H1 (cell line): ENCODE data around the gene DPYD. TPM values are rescaled to one million over a fixed set of nuclear protein-coding genes. Genes with fewer than 3 reads are reported as not detected.

ENCODE experiments used
- CTCF ChIA-PET: fragments of 300-600 bp; sonication (Branson Sonifier 250); formaldehyde crosslinking; loops from one replicate; lab custom pipeline; 2021; ENCODE audit not compliant: partially characterized antibody; lab: Charles Lee
- POLR2A ChIA-PET: fragments of 300-600 bp; sonication (Branson Sonifier 250); formaldehyde crosslinking; loops from one replicate; lab custom pipeline; 2021; ENCODE audit warnings: inconsistent platforms; ENCODE audit not compliant: partially characterized antibody; lab: Charles Lee
- DNase-seq, 2 experiments: peaks; one replicate each; pipeline versions ENCODE4 v3.0.0 to v3.0.0-alpha.2; 2010 to 2022; ENCODE audit warnings: low spot score in 2 of 2, low read depth in 1 of 2, mixed read lengths in 1 of 2
- FAIRE-seq: peaks from 2 replicates; lab custom pipeline; 2011; peaks lifted over from hg19 to GRCh38; lab: Jason Lieb, UNC
- H2AFZ ChIP-seq: 2 replicates; pipeline ENCODE4 v1.8.1; 2012; ENCODE audit warnings: low read length, inconsistent platforms
- H2AK5ac ChIP-seq: 2 replicates; pipeline ENCODE4 v1.6.1; 2013; ENCODE audit warnings: low read depth, low read length
- H2BK120ac ChIP-seq: replicated peaks from 2 replicates; pipeline ENCODE3; 2013; ENCODE audit warnings: low read depth, low read length, inconsistent platforms
- H2BK12ac ChIP-seq: 2 replicates; pipeline ENCODE4 v1.6.1; 2013; ENCODE audit warnings: low read depth, low read length
- H2BK15ac ChIP-seq: 2 replicates; pipeline ENCODE4 v1.6.1; 2013; ENCODE audit warnings: low read length
- H2BK20ac ChIP-seq: 2 replicates; pipeline ENCODE4 v1.6.1; 2013; ENCODE audit warnings: low read length
- H2BK5ac ChIP-seq: 2 replicates; pipeline ENCODE4 v1.6.1; 2013; ENCODE audit warnings: low read depth, low read length
- H3K14ac ChIP-seq: 2 replicates; pipeline ENCODE4 v1.6.1; 2013; ENCODE audit warnings: inconsistent platforms; ENCODE audit not compliant: insufficient read length
- H3K18ac ChIP-seq: 2 replicates; pipeline ENCODE4 v1.6.1; 2013; ENCODE audit warnings: low read length; ENCODE audit errors: extremely low read depth
- H3K23ac ChIP-seq: 2 replicates; pipeline ENCODE4 v1.6.1; 2013; ENCODE audit warnings: inconsistent platforms; ENCODE audit not compliant: insufficient read length
- H3K23me2 ChIP-seq: 2 replicates; pipeline ENCODE4 v1.6.1; 2013; ENCODE audit warnings: low read depth, low read length
- H3K27ac ChIP-seq: 2 replicates; pipeline ENCODE4 v1.6.1; 2011; ENCODE audit warnings: low read depth, low read length, inconsistent platforms
- H3K27me3 ChIP-seq, 4 experiments: replicated peaks in 1 of 4; 1 replicate in 1 of 4; 2 replicates in 3 of 4; pipeline versions ENCODE4 v1.6.1 to v1.8.1; 2011 to 2013; ENCODE audit warnings: low read length in 3 of 4, mild to moderate bottlenecking in 3 of 4, inconsistent platforms in 2 of 4, mixed read lengths in 2 of 4, moderate library complexity in 1 of 4; ENCODE audit not compliant: control insufficient read depth in 3 of 4, insufficient read depth in 3 of 4; ENCODE audit errors: extremely low read depth in 1 of 4
- H3K36me3 ChIP-seq, 4 experiments: 2 replicates each; pipeline versions ENCODE4 v1.6.1 to v1.8.1; 2011 to 2013; ENCODE audit warnings: mild to moderate bottlenecking in 4 of 4, low read length in 3 of 4, moderate library complexity in 2 of 4, control low read depth in 1 of 4, inconsistent platforms in 1 of 4; ENCODE audit not compliant: insufficient read depth in 4 of 4, control insufficient read depth in 2 of 4
- H3K4ac ChIP-seq: replicated peaks from 2 replicates; pipeline ENCODE3; 2013; ENCODE audit warnings: low read length, low read depth, mixed read lengths, inconsistent platforms; ENCODE audit not compliant: insufficient read length
- H3K4me1 ChIP-seq, 4 experiments: replicated peaks in 1 of 4; 1 replicate in 1 of 4; 2 replicates in 3 of 4; pipeline versions ENCODE4 v1.6.1 to v1.8.1; 2011 to 2013; ENCODE audit warnings: low read length in 3 of 4, inconsistent platforms in 2 of 4, mixed read lengths in 1 of 4; ENCODE audit not compliant: insufficient read depth in 4 of 4, control insufficient read depth in 3 of 4
- H3K4me2 ChIP-seq, 2 experiments: 2 replicates each; pipeline versions ENCODE4 v1.6.1 to v1.8.1; 2011 to 2013; ENCODE audit warnings: low read depth in 2 of 2, low read length in 2 of 2, control low read depth in 1 of 2, inconsistent platforms in 1 of 2, mild to moderate bottlenecking in 1 of 2; ENCODE audit not compliant: insufficient read depth in 1 of 2
- H3K4me3 ChIP-seq, 4 experiments: fragments of 200-600, 300-600 bp in 1 of 4; sonication (generic), shearing (Covaris generic), sonication (Bioruptor Twin) in 1 of 4; 2 replicates each; pipeline versions ENCODE4 v1.5.1 to v1.8.1; 2011 to 2016; ENCODE audit warnings: low read length in 4 of 4, low read depth in 3 of 4, control low read depth in 2 of 4, inconsistent platforms in 2 of 4, mild to moderate bottlenecking in 2 of 4, mixed read lengths in 1 of 4, moderate library complexity in 1 of 4; ENCODE audit not compliant: insufficient read depth in 2 of 4; ENCODE audit errors: extremely low read depth in 1 of 4
- H3K56ac ChIP-seq: replicated peaks from 2 replicates; pipeline ENCODE3; 2013; ENCODE audit warnings: low read depth, mild to moderate bottlenecking, mixed read lengths, low read length, inconsistent platforms; ENCODE audit not compliant: insufficient read length
- H3K79me1 ChIP-seq: 2 replicates; pipeline ENCODE4 v1.6.1; 2013; ENCODE audit warnings: low read depth, low read length, control low read depth
- H3K79me2 ChIP-seq, 2 experiments: 2 replicates each; pipeline versions ENCODE4 v1.6.1 to v1.8.1; 2012 to 2013; ENCODE audit warnings: low read length in 2 of 2, mild to moderate bottlenecking in 2 of 2, inconsistent platforms in 1 of 2; ENCODE audit not compliant: insufficient read depth in 2 of 2, control insufficient read depth in 1 of 2
- H3K9ac ChIP-seq, 4 experiments: replicated peaks in 1 of 4; 1 replicate in 1 of 4; 2 replicates in 3 of 4; pipeline versions ENCODE4 v1.6.1 to v1.8.1; 2011 to 2013; ENCODE audit warnings: low read depth in 3 of 4, low read length in 3 of 4, control low read depth in 2 of 4, mild to moderate bottlenecking in 2 of 4, moderate library complexity in 2 of 4, inconsistent platforms in 1 of 4; ENCODE audit errors: extremely low read depth in 1 of 4
- H3K9me3 ChIP-seq, 2 experiments: 2 replicates each; pipeline versions ENCODE4 v1.6.1 to v1.8.1; 2012 to 2013; ENCODE audit warnings: mild to moderate bottlenecking in 2 of 2, moderate library complexity in 2 of 2, control low read depth in 1 of 2, inconsistent platforms in 1 of 2, low read depth in 1 of 2, low read length in 1 of 2, mixed read lengths in 1 of 2; ENCODE audit not compliant: insufficient read depth in 2 of 2
- H4K20me1 ChIP-seq, 2 experiments: replicated peaks in 1 of 2; 2 replicates each; pipeline versions ENCODE3 to v1.8.1; 2011 to 2013; ENCODE audit warnings: inconsistent platforms in 2 of 2, low read length in 2 of 2, mild to moderate bottlenecking in 1 of 2; ENCODE audit not compliant: insufficient read depth in 2 of 2, control insufficient read depth in 1 of 2
- H4K5ac ChIP-seq: 2 replicates; pipeline ENCODE4 v1.6.1; 2013; ENCODE audit warnings: low read length, low read depth, mixed read lengths, inconsistent platforms; ENCODE audit not compliant: insufficient read length
- H4K8ac ChIP-seq: 2 replicates; pipeline ENCODE4 v1.8.0; 2013; ENCODE audit warnings: mild to moderate bottlenecking, moderate library complexity, low read length, inconsistent platforms; ENCODE audit not compliant: insufficient read depth; ENCODE audit errors: extremely low read depth
- H4K91ac ChIP-seq: replicated peaks from 2 replicates; pipeline ENCODE3; 2013; ENCODE audit warnings: low read length, mixed read lengths, inconsistent platforms; ENCODE audit not compliant: insufficient read length
- BCL11A ChIP-seq, 2 experiments: IDR thresholded peaks; one replicate each; pipeline ENCODE4 v1.6.1; 2011; ENCODE audit warnings: low read depth in 2 of 2, low read length in 2 of 2, mild to moderate bottlenecking in 2 of 2
- CBX8 ChIP-seq: fragments of 300-800, 300-1000 bp; sonication (generic); IDR thresholded peaks from 2 replicates; pipeline ENCODE4 v1.7.1; 2016; ENCODE audit warnings: low read depth, low read length, borderline replicate concordance
- EGR1 ChIP-seq: IDR thresholded peaks from 2 replicates; pipeline ENCODE4 v1.6.1; 2011; ENCODE audit warnings: low read depth, low read length, borderline replicate concordance
- EP300 ChIP-seq, 2 experiments: IDR thresholded peaks; 1 replicate in 1 of 2; 2 replicates in 1 of 2; pipeline ENCODE4 v1.6.1; 2011 to 2012; ENCODE audit warnings: low read depth in 2 of 2, low read length in 2 of 2, mild to moderate bottlenecking in 2 of 2, borderline replicate concordance in 1 of 2, inconsistent platforms in 1 of 2, moderate library complexity in 1 of 2
- FOSL1 ChIP-seq: IDR thresholded peaks from 2 replicates; pipeline ENCODE4 v1.6.1; 2011; ENCODE audit warnings: mild to moderate bottlenecking, low read depth, low read length, moderate library complexity; ENCODE audit not compliant: insufficient read depth
- JUN ChIP-seq: IDR thresholded peaks from 2 replicates; pipeline ENCODE4 v1.6.1; 2011; ENCODE audit warnings: low read depth, mild to moderate bottlenecking, improper control_type of control experiment, low read length
- POU5F1 ChIP-seq: IDR thresholded peaks from 2 replicates; pipeline ENCODE4 v1.6.1; 2011; ENCODE audit warnings: low read depth, mild to moderate bottlenecking, low read length, moderate library complexity
- RBBP5 ChIP-seq: IDR thresholded peaks from 2 replicates; pipeline ENCODE4 v1.7.1; 2012; ENCODE audit warnings: low read depth, mild to moderate bottlenecking, inconsistent platforms, low read length, moderate library complexity, borderline replicate concordance
- RNF2 ChIP-seq: fragments of 200-900, 300-1000 bp; sonication (generic); IDR thresholded peaks from 2 replicates; pipeline ENCODE4 v1.7.1; 2016; ENCODE audit warnings: borderline replicate concordance, low read depth, mild to moderate bottlenecking, antibody characterized with exemption, low read length; ENCODE audit not compliant: poor library complexity, severe bottlenecking; ENCODE audit errors: missing control alignments
- RXRA ChIP-seq: IDR thresholded peaks from 2 replicates; pipeline ENCODE4 v1.6.1; 2011; ENCODE audit warnings: low read depth, mild to moderate bottlenecking, low read length, moderate library complexity; ENCODE audit not compliant: insufficient read depth
- TBP ChIP-seq: IDR thresholded peaks from 2 replicates; pipeline ENCODE4 v1.6.1; 2011; ENCODE audit warnings: low read depth, low read length, improper control_type of control experiment
- TCF12 ChIP-seq: IDR thresholded peaks from 2 replicates; pipeline ENCODE4 v1.6.1; 2011; ENCODE audit warnings: low read depth, mild to moderate bottlenecking, low read length
- ZNF274 ChIP-seq: IDR thresholded peaks from 2 replicates; pipeline ENCODE4 v1.7.0; 2012; ENCODE audit warnings: low read length, borderline replicate concordance; ENCODE audit errors: extremely low read depth
- WGBS, 2 experiments: shearing (Covaris generic) in 1 of 2; methylation state at CpG; one replicate each; pipeline versions ENCODE4 v1.1.6 to v1.1.7; 2013 to 2015; ENCODE audit warnings: low lambda C conversion rate in 2 of 2, mixed read lengths in 2 of 2, inconsistent platforms in 1 of 2, low coverage in 1 of 2, missing lambda C conversion rate in 1 of 2; ENCODE audit not compliant: insufficient replicate concordance in 2 of 2, insufficient coverage in 1 of 2, insufficient read length in 1 of 2; ENCODE audit errors: extremely low coverage in 1 of 2, missing lambda C conversion rate in 1 of 2; 5-methylcytosine and 5-hydroxymethylcytosine counted together
- polyA plus RNA-seq, 7 experiments: library from polyadenylated mRNA; depleted of rRNA in 3 of 7; stranded (reverse) in 5 of 7; unstranded in 2 of 7; fragments of >200 nt in 5 of 7; fragments of 200-250 nt in 2 of 7; gene quantifications; 1 replicate in 5 of 7; 2 replicates in 1 of 7; 4 replicates in 1 of 7; pipeline versions ENCODE4 v1.2.1 to v1.2.3, GENCODE V29; 2011 to 2013; ENCODE audit warnings: missing spikeins in 2 of 7, mixed read lengths in 2 of 7
- total RNA-seq: library from RNA; stranded (reverse); fragmentation: NEBNext Ultra II Directional; extraction: Animal tissue kit (Norgen Biotek cat#: 25700); gene quantifications from 2 replicates; pipeline ENCODE4 v1.2.1, GENCODE V29; 2021
- TF ChIP-seq, protein P1 (sequence below): IDR thresholded peaks from 2 replicates; pipeline ENCODE4 v1.6.1; 2012; ENCODE audit warnings: inconsistent platforms

DPYD gene
- total and polyA plus RNA-seq, 2 of the 8 experiments (the other 6 are each of a cell fraction or from before 2014, with no cell fraction given): 0.29 to 0.73 TPM

DNA sequence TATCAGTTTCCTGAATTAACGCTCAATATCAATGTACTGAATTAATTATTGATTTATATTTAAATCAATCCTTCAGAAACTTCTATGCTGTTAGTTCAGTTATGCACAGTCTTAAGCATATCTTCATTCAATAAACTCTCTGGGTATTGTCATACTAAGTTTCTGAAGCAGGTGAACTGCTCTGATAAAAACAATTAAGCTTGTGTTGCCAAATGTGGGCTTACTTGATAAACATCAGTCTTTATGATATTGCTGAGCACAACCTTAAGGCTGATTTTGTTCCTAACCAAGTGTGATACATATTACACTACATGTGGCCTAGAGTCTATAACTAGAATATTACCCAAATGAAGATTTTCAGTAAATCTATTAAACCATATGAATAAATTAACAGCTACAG lies 67.6 kb downstream of the DPYD start:
- no peak for DNase-seq
- H3K79me2 ChIP-seq: no peaks in the 10 kb centered on the region
- H3K4me2 ChIP-seq: no peak overlapping the region
- H2BK15ac ChIP-seq: no peak overlapping the region
- no peak overlapping the region for H3K4me3 ChIP-seq
- CTCF ChIA-PET: no interaction called here
- no peak overlapping the region for H3K18ac ChIP-seq
- no peak overlapping the region for H4K5ac ChIP-seq
- no peaks in the 10 kb centered on the region for H4K20me1 ChIP-seq
- 100% methylated on average over 1 of the region's 1 CpG; no CpG with 5 or more reads in 1 of the 2 experiments for WGBS, 2 experiments
- no peaks in the 10 kb centered on the region for H3K27me3 ChIP-seq
- H3K23ac ChIP-seq: no peak overlapping the region
- no peak overlapping the region for H4K8ac ChIP-seq
- no peak overlapping the region for H2BK5ac ChIP-seq
- TF ChIP-seq TCF12: no peak
- TF ChIP-seq EGR1: no peak
- TF ChIP-seq ZNF274: no peak
- TF ChIP-seq JUN: no peak
- TF ChIP-seq EP300 (IDR thresholded peaks at IDR 0.05; ENCODE audit: borderline replicate concordance in 1 of 2, low read depth in 2 of 2, low read length in 2 of 2): no peak
- TF ChIP-seq RXRA: no peak
- TF ChIP-seq BCL11A (IDR thresholded peaks at IDR 0.05; ENCODE audit: low read depth in 2 of 2, low read length in 2 of 2): no peak
- TF ChIP-seq FOSL1: no peak
- TF ChIP-seq RBBP5: no peak
- TF ChIP-seq POU5F1: no peak
- TF ChIP-seq, protein P1, sequence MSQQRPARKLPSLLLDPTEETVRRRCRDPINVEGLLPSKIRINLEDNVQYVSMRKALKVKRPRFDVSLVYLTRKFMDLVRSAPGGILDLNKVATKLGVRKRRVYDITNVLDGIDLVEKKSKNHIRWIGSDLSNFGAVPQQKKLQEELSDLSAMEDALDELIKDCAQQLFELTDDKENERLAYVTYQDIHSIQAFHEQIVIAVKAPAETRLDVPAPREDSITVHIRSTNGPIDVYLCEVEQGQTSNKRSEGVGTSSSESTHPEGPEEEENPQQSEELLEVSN: no peak
- no peak for TF ChIP-seq CBX8
- TF ChIP-seq TBP: no peak
- no peak for TF ChIP-seq RNF2
- TF ChIP-seq, all 59 proteins: peak for 0
- Histone ChIP-seq H4K91ac (no peak overlapping the region), H3K27ac (no peak overlapping the region), H3K9ac (no peak overlapping the region), H3K9me3 (no peaks in the 10 kb centered on the region), H3K79me1 (no peaks in the 10 kb centered on the region), H3K4me1 (no peaks in the 10 kb centered on the region), H2AK5ac (no peak overlapping the region), H3K4ac (no peak overlapping the region), H2BK120ac (no peak overlapping the region), H3K14ac (no peak overlapping the region), H2BK12ac (no peak overlapping the region), H3K23me2 (no peaks in the 10 kb centered on the region), H2BK20ac (no peak overlapping the region), H3K56ac (no peak overlapping the region), H2AFZ (no peak overlapping the region), H3K36me3 (no peaks in the 10 kb centered on the region)
- POLR2A ChIA-PET: no interaction called here
- FAIRE-seq: no peak
